GM18873 (cell line): ENCODE data around the gene TNF.
A peak's percentile ranks its signal among the peaks of the same experiment; 100 is the strongest.

ENCODE experiments used
- ATAC-seq: cut with Tn5 transposase; IDR thresholded peaks from one replicate; pipeline ENCODE4 v1.9.1; 2021; ENCODE audit warnings: mild to moderate bottlenecking, moderate library complexity, moderate number of reproducible peaks; ENCODE audit not compliant: unreplicated experiment, low FRiP score

Gene TNF

DNA sequence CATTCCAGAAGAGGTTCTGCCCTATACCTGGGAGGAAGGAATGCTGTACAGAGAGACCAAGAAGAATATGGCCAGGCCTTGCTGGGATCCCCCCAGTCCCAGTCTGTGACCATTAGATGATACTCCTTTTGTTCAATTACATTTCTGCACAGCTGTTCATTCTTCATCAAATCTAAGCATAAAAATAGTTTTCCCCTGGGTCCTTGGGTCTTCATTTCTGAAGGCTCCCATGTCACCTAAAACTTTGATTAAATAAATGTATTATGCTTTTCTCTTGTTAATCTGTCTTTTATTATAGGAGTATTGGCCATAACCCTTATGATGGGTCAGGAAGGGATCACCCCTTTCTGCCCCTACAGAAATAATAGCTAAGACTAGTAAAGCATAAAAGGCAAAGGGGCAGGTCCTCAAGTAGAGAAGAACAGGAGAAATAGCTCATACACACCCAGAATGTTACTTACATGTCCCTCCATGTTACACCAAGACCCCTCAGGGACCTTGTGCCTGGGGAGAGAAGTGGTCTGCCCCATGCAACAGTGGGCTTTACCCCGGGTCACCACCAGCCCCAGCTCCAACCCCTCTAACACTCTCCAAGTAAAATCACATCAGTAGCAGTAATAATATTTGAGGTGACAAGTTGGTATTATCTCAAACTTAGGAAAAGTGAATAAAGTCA is 5.4 kb upstream of the TNF start:
- ATAC-seq, result no peak

GRCh38 chr6:31572041-31572911 is 3.1 kb upstream of the TNF start, which contains the start of gene LTA:
Gene LTA (plus strand): TSS chr6:31572289. CDS start chr6:31572743, 454 bp downstream.
- peak; percentile 33 for ATAC-seq

DNA sequence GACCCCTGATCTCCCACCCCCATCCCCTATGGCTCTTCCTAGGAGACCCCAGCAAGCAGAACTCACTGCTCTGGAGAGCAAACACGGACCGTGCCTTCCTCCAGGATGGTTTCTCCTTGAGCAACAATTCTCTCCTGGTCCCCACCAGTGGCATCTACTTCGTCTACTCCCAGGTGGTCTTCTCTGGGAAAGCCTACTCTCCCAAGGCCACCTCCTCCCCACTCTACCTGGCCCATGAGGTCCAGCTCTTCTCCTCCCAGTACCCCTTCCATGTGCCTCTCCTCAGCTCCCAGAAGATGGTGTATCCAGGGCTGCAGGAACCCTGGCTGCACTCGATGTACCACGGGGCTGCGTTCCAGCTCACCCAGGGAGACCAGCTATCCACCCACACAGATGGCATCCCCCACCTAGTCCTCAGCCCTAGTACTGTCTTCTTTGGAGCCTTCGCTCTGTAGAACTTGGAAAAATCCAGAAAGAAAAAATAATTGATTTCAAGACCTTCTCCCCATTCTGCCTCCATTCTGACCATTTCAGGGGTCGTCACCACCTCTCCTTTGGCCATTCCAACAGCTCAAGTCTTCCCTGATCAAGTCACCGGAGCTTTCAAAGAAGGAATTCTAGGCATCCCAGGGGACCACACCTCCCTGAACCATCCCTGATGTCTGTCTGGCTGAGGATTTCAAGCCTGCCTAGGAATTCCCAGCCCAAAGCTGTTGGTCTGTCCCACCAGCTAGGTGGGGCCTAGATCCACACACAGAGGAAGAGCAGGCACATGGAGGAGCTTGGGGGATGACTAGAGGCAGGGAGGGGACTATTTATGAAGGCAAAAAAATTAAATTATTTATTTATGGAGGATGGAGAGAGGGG is 1.9 kb upstream of the TNF start:
- ATAC-seq, result no peak

- no peak for ATAC-seq
Observed at GRCh38 chr6:31574106-31575061, 981 bp upstream of the TNF start.

DNA sequence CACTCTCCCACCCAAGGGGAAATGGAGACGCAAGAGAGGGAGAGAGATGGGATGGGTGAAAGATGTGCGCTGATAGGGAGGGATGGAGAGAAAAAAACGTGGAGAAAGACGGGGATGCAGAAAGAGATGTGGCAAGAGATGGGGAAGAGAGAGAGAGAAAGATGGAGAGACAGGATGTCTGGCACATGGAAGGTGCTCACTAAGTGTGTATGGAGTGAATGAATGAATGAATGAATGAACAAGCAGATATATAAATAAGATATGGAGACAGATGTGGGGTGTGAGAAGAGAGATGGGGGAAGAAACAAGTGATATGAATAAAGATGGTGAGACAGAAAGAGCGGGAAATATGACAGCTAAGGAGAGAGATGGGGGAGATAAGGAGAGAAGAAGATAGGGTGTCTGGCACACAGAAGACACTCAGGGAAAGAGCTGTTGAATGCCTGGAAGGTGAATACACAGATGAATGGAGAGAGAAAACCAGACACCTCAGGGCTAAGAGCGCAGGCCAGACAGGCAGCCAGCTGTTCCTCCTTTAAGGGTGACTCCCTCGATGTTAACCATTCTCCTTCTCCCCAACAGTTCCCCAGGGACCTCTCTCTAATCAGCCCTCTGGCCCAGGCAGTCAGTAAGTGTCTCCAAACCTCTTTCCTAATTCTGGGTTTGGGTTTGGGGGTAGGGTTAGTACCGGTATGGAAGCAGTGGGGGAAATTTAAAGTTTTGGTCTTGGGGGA is 754 bp downstream of the TNF start:
- no peak for ATAC-seq

GRCh38 chr6:31576897-31577578 is 1.7 kb downstream of the TNF start:
- no peak for ATAC-seq

DNA sequence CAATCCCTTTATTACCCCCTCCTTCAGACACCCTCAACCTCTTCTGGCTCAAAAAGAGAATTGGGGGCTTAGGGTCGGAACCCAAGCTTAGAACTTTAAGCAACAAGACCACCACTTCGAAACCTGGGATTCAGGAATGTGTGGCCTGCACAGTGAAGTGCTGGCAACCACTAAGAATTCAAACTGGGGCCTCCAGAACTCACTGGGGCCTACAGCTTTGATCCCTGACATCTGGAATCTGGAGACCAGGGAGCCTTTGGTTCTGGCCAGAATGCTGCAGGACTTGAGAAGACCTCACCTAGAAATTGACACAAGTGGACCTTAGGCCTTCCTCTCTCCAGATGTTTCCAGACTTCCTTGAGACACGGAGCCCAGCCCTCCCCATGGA is 2.2 kb downstream of the TNF start:
- no peak for ATAC-seq

DNA sequence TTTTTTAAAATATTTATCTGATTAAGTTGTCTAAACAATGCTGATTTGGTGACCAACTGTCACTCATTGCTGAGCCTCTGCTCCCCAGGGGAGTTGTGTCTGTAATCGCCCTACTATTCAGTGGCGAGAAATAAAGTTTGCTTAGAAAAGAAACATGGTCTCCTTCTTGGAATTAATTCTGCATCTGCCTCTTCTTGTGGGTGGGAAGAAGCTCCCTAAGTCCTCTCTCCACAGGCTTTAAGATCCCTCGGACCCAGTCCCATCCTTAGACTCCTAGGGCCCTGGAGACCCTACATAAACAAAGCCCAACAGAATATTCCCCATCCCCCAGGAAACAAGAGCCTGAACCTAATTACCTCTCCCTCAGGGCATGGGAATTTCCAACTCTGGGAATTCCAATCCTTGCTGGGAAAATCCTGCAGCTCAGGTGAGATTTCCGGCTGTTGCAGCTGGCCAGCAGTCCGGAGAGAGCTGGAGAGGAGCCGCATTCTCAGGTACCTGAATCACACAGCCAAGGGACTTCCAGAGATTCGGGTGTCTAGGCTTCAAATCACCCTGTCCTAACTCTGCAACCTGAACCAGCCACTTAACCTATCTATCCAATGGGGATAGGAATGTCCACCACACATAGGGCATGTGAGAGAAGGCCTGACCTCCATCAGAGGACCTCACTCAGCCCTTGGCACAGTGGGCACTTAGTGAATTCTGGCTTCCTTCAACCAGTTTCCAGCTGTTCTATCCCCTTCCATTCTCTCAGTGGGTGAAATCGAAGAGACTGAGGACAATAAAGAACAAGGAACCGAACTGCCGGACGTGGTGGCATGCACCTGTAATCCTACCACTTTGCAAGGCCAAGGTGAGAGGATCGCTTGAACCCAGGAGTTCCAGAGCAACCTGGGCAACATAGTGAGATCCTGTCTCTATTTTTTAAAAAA is 3.1 kb downstream of the TNF start:
- ATAC-seq, result no peak

- ATAC-seq, result no peak
Observed at GRCh38 chr6:31579119-31579505, 3.7 kb downstream of the TNF start.

- ATAC-seq, result no peak
Observed at GRCh38 chr6:31579546-31580437, 4.4 kb downstream of the TNF start.

GRCh38 chr6:31580438-31580740 is 5.0 kb downstream of the TNF start:
- ATAC-seq, result no peak

DNA sequence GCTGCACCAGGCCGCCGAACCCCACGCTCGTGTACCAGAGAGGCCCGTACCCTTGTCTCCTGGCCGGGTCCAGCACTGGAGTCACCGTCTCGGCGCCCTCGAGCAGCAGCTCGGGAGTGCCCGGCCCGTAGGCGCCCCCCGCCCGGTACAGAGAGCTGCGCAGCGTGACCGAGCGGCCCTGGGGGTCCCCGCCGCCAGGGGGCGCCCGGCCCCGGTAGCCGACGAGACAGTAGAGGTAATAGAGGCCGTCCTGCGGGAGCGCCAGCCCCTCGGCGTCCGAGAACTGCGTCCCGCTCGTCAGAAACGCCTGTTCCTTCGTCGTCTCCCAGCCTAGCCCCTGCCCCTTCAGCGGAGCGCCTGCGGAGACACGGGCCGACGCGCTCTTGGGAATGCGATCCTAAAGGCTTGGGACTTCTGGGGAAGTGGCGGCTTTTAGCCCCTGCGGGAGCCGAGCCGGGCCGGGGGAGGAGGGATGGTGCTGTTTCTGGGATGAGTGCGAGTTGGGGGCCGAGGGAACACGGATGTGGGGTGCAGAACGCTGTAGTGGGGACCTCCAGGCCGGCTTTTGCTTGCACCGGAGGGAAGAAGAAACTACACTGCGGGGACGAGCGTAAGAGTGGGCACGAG is 5.6 kb downstream of the TNF start:
- ATAC-seq, result no peak

GRCh38 chr6:31581434-31582229 is 6.3 kb downstream of the TNF start:
- ATAC-seq, result no peak

DNA sequence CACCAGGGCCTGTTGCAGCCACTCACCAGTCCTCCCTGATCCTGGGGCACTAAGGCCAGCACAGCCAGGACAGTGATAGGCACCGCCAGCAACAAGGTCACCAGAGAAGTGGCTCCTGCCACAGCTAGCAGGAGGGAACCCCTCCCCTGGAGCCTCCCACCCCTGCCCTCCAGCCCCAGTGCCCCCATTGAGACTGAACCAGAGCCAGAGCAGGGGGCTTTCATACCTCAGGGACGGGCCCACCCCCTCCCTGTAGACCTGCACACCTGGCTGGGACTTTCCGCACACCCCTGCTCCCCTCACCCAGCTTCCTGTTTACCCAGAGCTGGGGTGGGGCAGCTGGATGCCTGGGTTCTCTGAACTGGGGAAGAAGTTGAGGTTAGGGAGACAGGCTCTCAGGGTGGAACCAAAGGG is 6.9 kb downstream of the TNF start, which contains the start of gene LTB:
TSS of gene LTB (minus strand) at position 195 of the 414 bp plus-strand sequence. CDS start at position 188, 7 bp downstream.
- ATAC-seq, result no peak

GRCh38 chr6:31585491-31585890 is 10.1 kb downstream of the TNF start:
- no peak for ATAC-seq
